Pancreas (tissue), 10 donors: ENCODE results near the gene SVOPL. TPM values are rescaled to one million over a fixed set of nuclear protein-coding genes. Genes with fewer than 3 reads are reported as not detected.

ENCODE experiments used
- ATAC-seq, 4 donors: fragments of 200-7000 bp; cut with Tn5 transposase; one replicate each; pipeline versions ENCODE4 v1.8.0 to v1.9.1; 2020; ENCODE audit warnings: mild to moderate bottlenecking in 4 of 4, moderate library complexity in 4 of 4
- DNase-seq, 6 donors: peaks; one replicate each; pipeline ENCODE4 v3.0.0-alpha.2; 2020
- FAIRE-seq: peaks from 2 replicates; lab custom pipeline; 2012; peaks lifted over from hg19 to GRCh38; lab: Jason Lieb, UNC
- H3K27ac ChIP-seq, 4 donors: fragments of 200-600 bp; sonication (generic); 1 replicate in 3 of 4; 2 replicates in 1 of 4; pipeline versions ENCODE4 v1.5.0 to v1.8.0; 2020
- H3K27me3 ChIP-seq, 4 donors: fragments of 200-600 bp; one replicate each; pipeline ENCODE4 v1.8.0; 2021
- H3K36me3 ChIP-seq, 3 donors: fragments of 200-600 bp; sonication (generic) in 1 of 3; one replicate each; pipeline versions ENCODE4 v1.5.0 to v1.8.0; 2020 to 2021
- H3K4me1 ChIP-seq, 3 donors: fragments of 200-600 bp; one replicate each; pipeline ENCODE4 v1.8.0; 2021
- H3K4me3 ChIP-seq, 4 donors: fragments of 200-600 bp; sonication (generic) in 2 of 4; one replicate each; pipeline versions ENCODE4 v1.5.0 to v1.8.0; 2020 to 2021
- H3K9me3 ChIP-seq, 4 donors: fragments of 200-600 bp; one replicate each; pipeline ENCODE4 v1.8.0; 2021
- CTCF ChIP-seq, 4 donors: fragments of 200-600 bp; sonication (generic) in 3 of 4; IDR thresholded peaks; one replicate each; pipeline versions ENCODE4 v1.5.0 to v1.8.0; 2021; ENCODE audit warnings: antibody characterized with exemption in 4 of 4
- WGBS, 2 donors: extraction: QIAGEN DNeasy Blood & Tissue Kit; methylation state at CpG; one replicate each; pipeline ENCODE4 v1.1.7; 2013; 5-methylcytosine and 5-hydroxymethylcytosine counted together
- intact Hi-C, 3 donors: fragments of 100-400 bp; cut with DNase I; formaldehyde crosslinking; loops; one replicate each; pipeline versions ENCODE4 v1.11.1 to v1.14.2; 2022
- polyA plus RNA-seq, 2 donors: library from polyadenylated mRNA; stranded (reverse); fragments of 200-250 nt; gene quantifications; one replicate each; pipeline ENCODE4 v1.2.3, GENCODE V29; 2013
- total RNA-seq, 6 donors: library from RNA; stranded (reverse); fragmentation: NEBNext Ultra II Directional in 4 of 6; extraction: Animal tissue kit (Norgen Biotek cat#: 25700) in 4 of 6; gene quantifications; one replicate each; pipeline versions ENCODE4 v1.2.1 to v1.2.4, GENCODE V29; 2021 to 2023
- donor health status: healthy with polysubstance abuse.
- donor health status: DM: no; HTN: no; CAD: no; lungs with moderate emphysema.
- donor health status: DM: no; HTN: no; CAD: no.
- donor health status: control.
- donor health status: control.
- donor health status: Bipolar disorder and iron deficiency.
- donor health status: DM: yes; HTN: yes; CAD: no.
- donor health status: DM: no; HTN: no; CAD: no.
- donor health status: DM: no; HTN: no; CAD: no.
- donor health status: DM: yes; HTN: yes; CAD: no.

The SVOPL gene
- total and polyA plus RNA-seq, 8 donors, result 0.09 to 0.91 (median 0.18) TPM; not detected in 1

GRCh38 chr7:138663725-138664710, 37.1 kb downstream of the SVOPL start:
- 32 to 39% methylated on average over 59 of the region's 59 CpGs for WGBS, 2 donors
- H3K4me1 ChIP-seq, result no peaks in the 10 kb centered on the region
- intact Hi-C loops, result no loop called here
- DNase-seq (peak in 3 of 6 donors; percentile 23 to 59 (median 58)), ATAC-seq (peak; percentile 33 to 84 (median 72)), FAIRE-seq (no peak)
- no peaks in the 10 kb centered on the region for H3K27me3 ChIP-seq
- H3K27ac ChIP-seq, result no peak overlapping the region
- TF ChIP-seq CTCF (IDR thresholded peaks at IDR 0.05), result no peak
- no peaks in the 10 kb centered on the region for H3K9me3 ChIP-seq
- peak overlapping the region; percentile 23 to 48 (median 36) for H3K4me3 ChIP-seq
- H3K36me3 ChIP-seq, result no peaks in the 10 kb centered on the region

- TF ChIP-seq CTCF (IDR thresholded peaks at IDR 0.05), result no peak
- H3K4me1 ChIP-seq, result no peaks in the 10 kb centered on the region
- no peaks in the 10 kb centered on the region for H3K9me3 ChIP-seq
- no peaks in the 10 kb centered on the region for H3K36me3 ChIP-seq
- no peak overlapping the region for H3K4me3 ChIP-seq
- ATAC-seq, result no peak
- intact Hi-C loops, result no loop called here
- DNase-seq, result no peak
- no peaks in the 10 kb centered on the region for H3K27me3 ChIP-seq
- no peak overlapping the region for H3K27ac ChIP-seq
- FAIRE-seq, result no peak
- 84 to 90% methylated on average over 6 of the region's 6 CpGs for WGBS, 2 donors
Observed at GRCh38 chr7:138662991-138663320, 38.2 kb downstream of the SVOPL start.

GRCh38 chr7:138662076-138662990, 38.8 kb downstream of the SVOPL start:
- DNase-seq (no peak), FAIRE-seq (no peak), ATAC-seq (no peak)
- Histone ChIP-seq H3K4me1 (no peaks in the 10 kb centered on the region), H3K27me3 (no peaks in the 10 kb centered on the region), H3K4me3 (no peak overlapping the region), H3K9me3 (no peaks in the 10 kb centered on the region), H3K27ac (no peak overlapping the region), H3K36me3 (no peaks in the 10 kb centered on the region)
- WGBS, 2 donors, result 88 to 91% methylated on average over 5 of the region's 5 CpGs
- no peak for TF ChIP-seq CTCF (IDR thresholded peaks at IDR 0.05)
- intact Hi-C loops, result no loop called here

GRCh38 chr7:138661069-138661635, 40.0 kb downstream of the SVOPL start:
- no peak for TF ChIP-seq CTCF (IDR thresholded peaks at IDR 0.05)
- H3K36me3 ChIP-seq, result no peaks in the 10 kb centered on the region
- DNase-seq (no peak), FAIRE-seq (no peak), ATAC-seq (no peak)
- 61 to 62% methylated on average over 9 of the region's 9 CpGs for WGBS, 2 donors
- no peak overlapping the region for H3K27ac ChIP-seq
- H3K27me3 ChIP-seq, result no peaks in the 10 kb centered on the region
- no peaks in the 10 kb centered on the region for H3K9me3 ChIP-seq
- intact Hi-C loops, result no loop called here
- H3K4me3 ChIP-seq, result no peak overlapping the region
- H3K4me1 ChIP-seq, result no peaks in the 10 kb centered on the region
